Endothelial cell of umbilical vein (primary cell): ENCODE measurements around the gene IGFBP3. TPM values are rescaled to one million over a fixed set of nuclear protein-coding genes. Genes with fewer than 3 reads are reported as not detected.

ENCODE experiments used
- BruUV-seq: library from RNA; stranded (reverse); fragments of 400-500 nt; replicated peaks from 2 replicates; lab custom pipeline; 2021; lab: Mats Ljungman, UMichigan
- CTCF ChIA-PET: fragments of 300-600, 350-600 bp; sonication (Branson Sonifier 250); formaldehyde crosslinking; loops from one replicate; lab custom pipeline; 2021; ENCODE audit warnings: antibody characterized with exemption, inconsistent platforms; lab: Charles Lee
- POLR2A ChIA-PET: fragments of 300-600, 350-600 bp; sonication (Branson Sonifier 250); formaldehyde crosslinking; loops from one replicate; lab custom pipeline; 2021; ENCODE audit warnings: antibody characterized with exemption, inconsistent platforms; lab: Charles Lee
- DNase-seq: peaks from one replicate; pipeline ENCODE4 v3.0.0-alpha.2; 2011; ENCODE audit warnings: low read depth, low spot score
- FAIRE-seq: peaks from 2 replicates; lab custom pipeline; 2011; peaks lifted over from hg19 to GRCh38; lab: Jason Lieb, UNC
- H2AFZ ChIP-seq: 2 replicates; pipeline ENCODE4 v1.6.0; 2012; ENCODE audit warnings: low read depth, low read length, control low read depth, inconsistent platforms
- H3K27ac ChIP-seq: 2 replicates; pipeline ENCODE4 v1.5.1; 2011; ENCODE audit warnings: low read depth, mild to moderate bottlenecking, control low read depth, low read length, moderate library complexity; ENCODE audit not compliant: insufficient read depth
- H3K27me3 ChIP-seq, 2 experiments: 2 replicates each; pipeline versions ENCODE4 v1.6.0 to v1.6.1; 2011; ENCODE audit warnings: low read length in 2 of 2, mixed read lengths in 1 of 2; ENCODE audit not compliant: control insufficient read depth in 2 of 2, insufficient read depth in 2 of 2
- H3K36me3 ChIP-seq, 2 experiments: 2 replicates in 1 of 2; 3 replicates in 1 of 2; pipeline ENCODE4 v1.5.1; 2011; ENCODE audit warnings: low read length in 2 of 2, mild to moderate bottlenecking in 1 of 2, moderate library complexity in 1 of 2; ENCODE audit not compliant: control insufficient read depth in 2 of 2, insufficient read depth in 2 of 2; ENCODE audit errors: extremely low read depth in 1 of 2
- H3K4me1 ChIP-seq: 3 replicates; pipeline ENCODE4 v1.5.1; 2011; ENCODE audit warnings: mild to moderate bottlenecking, low read length; ENCODE audit not compliant: control insufficient read depth, insufficient read depth; ENCODE audit errors: extremely low read depth
- H3K4me2 ChIP-seq: 2 replicates; pipeline ENCODE4 v1.6.1; 2011; ENCODE audit warnings: low read length, control low read depth, mixed read lengths; ENCODE audit not compliant: insufficient read depth
- H3K4me3 ChIP-seq, 3 experiments: fragments of 200-600 bp in 1 of 3; sonication (generic), shearing (Covaris generic) in 1 of 3; replicated peaks in 1 of 3; 2 replicates each; pipeline ENCODE4 v1.5.1; 2011 to 2016; ENCODE audit warnings: control low read depth in 3 of 3, low read length in 3 of 3, mild to moderate bottlenecking in 2 of 3, inconsistent platforms in 1 of 3, low read depth in 1 of 3, moderate library complexity in 1 of 3; ENCODE audit not compliant: insufficient read depth in 1 of 3
- H3K79me2 ChIP-seq: 2 replicates; pipeline ENCODE4 v1.6.0; 2012; ENCODE audit warnings: low read length, inconsistent platforms; ENCODE audit not compliant: control insufficient read depth, insufficient read depth
- H3K9ac ChIP-seq: replicated peaks from 2 replicates; pipeline ENCODE3; 2011; ENCODE audit warnings: low read length, control low read depth; ENCODE audit not compliant: insufficient read depth; ENCODE audit errors: extremely low read depth
- H3K9me1 ChIP-seq: replicated peaks from 3 replicates; pipeline ENCODE4 v1.6.0; 2011; ENCODE audit warnings: mild to moderate bottlenecking, low read length; ENCODE audit not compliant: control insufficient read depth, insufficient read depth; ENCODE audit errors: extremely low read depth
- H3K9me3 ChIP-seq: replicated peaks from 2 replicates; pipeline ENCODE4 v1.5.1; 2012; ENCODE audit warnings: low read length, inconsistent platforms; ENCODE audit not compliant: control insufficient read depth, insufficient read depth
- H4K20me1 ChIP-seq: replicated peaks from 2 replicates; pipeline ENCODE3; 2011; ENCODE audit warnings: mild to moderate bottlenecking, low read length; ENCODE audit not compliant: control insufficient read depth, insufficient read depth; ENCODE audit errors: extremely low read depth
- CTCF ChIP-seq, 2 donors: IDR thresholded peaks; 1 replicate in 1 of 2; 2 replicates in 1 of 2; pipeline ENCODE4 v1.5.1; 2011; ENCODE audit warnings: low read length in 2 of 2, mild to moderate bottlenecking in 2 of 2, moderate library complexity in 2 of 2, control low read depth in 1 of 2, inconsistent platforms in 1 of 2, low read depth in 1 of 2; ENCODE audit not compliant: insufficient read depth in 1 of 2; ENCODE audit errors: extremely low read depth in 1 of 2
- EZH2 ChIP-seq: IDR thresholded peaks from 2 replicates; pipeline ENCODE4 v1.6.1; 2012; ENCODE audit warnings: borderline replicate concordance, low read depth, mild to moderate bottlenecking, moderate library complexity, low read length, inconsistent platforms; ENCODE audit not compliant: severe bottlenecking
- FOS ChIP-seq: IDR thresholded peaks from 2 replicates; pipeline ENCODE4 v1.6.1; 2011; ENCODE audit warnings: mild to moderate bottlenecking, low read length, moderate library complexity, borderline replicate concordance; ENCODE audit not compliant: insufficient read depth
- GATA2 ChIP-seq: IDR thresholded peaks from 2 replicates; pipeline ENCODE4 v1.7.0; 2011; ENCODE audit warnings: low read depth, mild to moderate bottlenecking, moderate library complexity, mixed read lengths, low read length; ENCODE audit not compliant: insufficient read length, insufficient read depth
- JUN ChIP-seq: IDR thresholded peaks from 2 replicates; pipeline ENCODE4 v1.6.1; 2011; ENCODE audit warnings: borderline replicate concordance, low read depth; ENCODE audit not compliant: insufficient read length, insufficient read depth
- MYC ChIP-seq: IDR thresholded peaks from one replicate; pipeline ENCODE4 v1.6.1; 2011; ENCODE audit warnings: mild to moderate bottlenecking, low read depth, low read length
- POLR2A ChIP-seq: IDR thresholded peaks from 2 replicates; pipeline ENCODE4 v1.6.1; 2012; ENCODE audit warnings: low read depth, mild to moderate bottlenecking, control low read depth, low read length
- POLR2AphosphoS5 ChIP-seq: IDR thresholded peaks from 2 replicates; pipeline ENCODE4 v1.6.1; 2012; ENCODE audit warnings: low read depth, mild to moderate bottlenecking, control low read depth, low read length, moderate library complexity; ENCODE audit not compliant: insufficient read depth
- dilution Hi-C: fragments of 300-500 bp; cut with MboI; formaldehyde crosslinking; loops from one replicate; pipeline ENCODE4 v1.15.0; 2019; ENCODE audit warnings: low sequenced_read_pairs; ENCODE audit not compliant: extremely low pct_ligation_motif_present
- intact Hi-C: fragments of 100-400 bp; cut with micrococcal nuclease; formaldehyde crosslinking; loops from one replicate; pipeline ENCODE4 v1.10.0; 2022
- polyA plus RNA-seq, 4 experiments: library from polyadenylated mRNA; depleted of rRNA in 3 of 4; stranded (reverse) in 3 of 4; unstranded in 1 of 4; fragments of >200 nt; gene quantifications; 2 replicates each; pipeline versions ENCODE4 v1.2.1 to v1.2.3, GENCODE V29; 2011 to 2012; ENCODE audit warnings: missing spikeins in 1 of 4
- total RNA-seq: library from RNA; stranded (reverse); gene quantifications from 2 replicates; pipeline ENCODE4 v1.2.3, GENCODE V29; 2021
- TF ChIP-seq, protein P1 (sequence below): IDR thresholded peaks from 2 replicates; pipeline ENCODE4 v1.6.1; 2011; ENCODE audit not compliant: insufficient read depth, insufficient read length

IGFBP3 gene
- total and polyA plus RNA-seq, 2 donors (not counting 3 experiments of a cell fraction or from before 2014, with no cell fraction given): 3.4 to 10.1 TPM

DNA sequence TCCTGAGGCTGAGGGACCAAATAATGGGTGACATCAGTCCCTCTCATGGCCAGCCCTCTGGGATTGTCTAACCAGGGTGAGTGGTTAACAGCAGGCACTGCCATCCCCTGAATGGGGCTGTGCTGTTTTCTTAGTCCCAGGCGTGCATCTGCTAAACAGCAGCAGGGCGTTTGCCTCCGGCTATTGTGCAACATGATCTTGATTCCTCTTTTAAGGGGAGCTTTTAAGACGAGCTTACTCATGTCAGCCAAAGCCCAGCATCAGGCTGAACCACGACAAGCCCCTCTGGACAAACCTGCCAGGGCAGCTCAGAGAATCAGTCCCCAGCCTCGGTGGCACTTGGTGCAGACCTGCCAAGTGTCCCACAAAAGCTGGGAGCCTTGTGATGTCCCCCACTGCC, 16.2 kb upstream of the IGFBP3 start:
- dilution Hi-C loops (no loop called here), intact Hi-C loops (no loop called here)
- DNase-seq (no peak), FAIRE-seq (no peak)
- ChIA-PET POLR2A (no interaction called here), CTCF (no interaction called here)
- H3K79me2 ChIP-seq: no peaks in the 10 kb centered on the region
- no peaks in the 10 kb centered on the region for H4K20me1 ChIP-seq
- no peak overlapping the region for H3K27ac ChIP-seq
- H3K36me3 ChIP-seq: no peaks in the 10 kb centered on the region
- H3K9me1 ChIP-seq: no peaks in the 10 kb centered on the region
- H3K4me3 ChIP-seq: no peak overlapping the region
- no peaks in the 10 kb centered on the region for H3K9me3 ChIP-seq
- TF ChIP-seq EZH2 (no peak), JUN (no peak), POLR2AphosphoS5 (no peak), POLR2A (no peak), MYC (no peak), GATA2 (no peak), FOS (no peak), CTCF (IDR thresholded peaks at IDR 0.05; ENCODE audit: extremely low read depth in 1 of 2, insufficient read depth in 1 of 2, low read depth in 1 of 2, low read length in 2 of 2) (no peak)
- TF ChIP-seq, protein P1, sequence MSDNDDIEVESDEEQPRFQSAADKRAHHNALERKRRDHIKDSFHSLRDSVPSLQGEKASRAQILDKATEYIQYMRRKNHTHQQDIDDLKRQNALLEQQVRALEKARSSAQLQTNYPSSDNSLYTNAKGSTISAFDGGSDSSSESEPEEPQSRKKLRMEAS: no peak
- H3K9ac ChIP-seq: no peak overlapping the region
- no peaks in the 10 kb centered on the region for H3K27me3 ChIP-seq
- no peaks in the 10 kb centered on the region for H3K4me1 ChIP-seq
- BruUV-seq: no TSS peak
- H2AFZ ChIP-seq: no peak overlapping the region
- no peak overlapping the region for H3K4me2 ChIP-seq
